Prostate gland (tissue), 2 donors: ENCODE data around the gene CA5A.

ENCODE experiments used
- CTCF ChIP-seq, 4 experiments: fragments of 200-600 bp in 2 of 4; fragments of 450-650 bp in 2 of 4; sonication (generic) in 2 of 4; IDR thresholded peaks; 1 replicate in 3 of 4; 2 replicates in 1 of 4; pipeline ENCODE4 v1.5.1; 2016 to 2019; ENCODE audit warnings: antibody characterized with exemption in 4 of 4, mild to moderate bottlenecking in 2 of 4, moderate library complexity in 2 of 4
- POLR2A ChIP-seq: fragments of 450-650 bp; IDR thresholded peaks from one replicate; pipeline ENCODE4 v1.6.1; 2016; ENCODE audit warnings: antibody characterized with exemption, mild to moderate bottlenecking
- POLR2AphosphoS5 ChIP-seq: sonication (generic); formaldehyde crosslinking; IDR thresholded peaks from one replicate; pipeline ENCODE4 v1.6.1; 2017; ENCODE audit warnings: antibody characterized with exemption

- no peak for TF ChIP-seq CTCF (IDR thresholded peaks at IDR 0.05)
- TF ChIP-seq POLR2AphosphoS5, result no peak
- TF ChIP-seq POLR2A, result no peak
Measured at GRCh38 chr16:87881324-87882200, 54.8 kb downstream of the CA5A start.
